Mucosa of gallbladder (tissue), 1 donor: ENCODE measurements around the gene ZBTB32. TPM values are rescaled to one million over a fixed set of nuclear protein-coding genes. Genes with fewer than 3 reads are reported as not detected.
A peak's percentile ranks its signal among the peaks of the same experiment; 100 is the strongest.

Experiments
- DNase-seq: peaks from one replicate; pipeline ENCODE4 v3.0.0-alpha.2; 2020; ENCODE audit warnings: low spot score
- total RNA-seq: library from RNA; stranded (reverse); gene quantifications from one replicate; pipeline ENCODE4 v1.2.1, GENCODE V29; 2021
- donor health status: DM: no; HTN: no; CAD: no.

ZBTB32 gene
- total RNA-seq, 1 donor from 2014 or later: 0.43 TPM

DNA sequence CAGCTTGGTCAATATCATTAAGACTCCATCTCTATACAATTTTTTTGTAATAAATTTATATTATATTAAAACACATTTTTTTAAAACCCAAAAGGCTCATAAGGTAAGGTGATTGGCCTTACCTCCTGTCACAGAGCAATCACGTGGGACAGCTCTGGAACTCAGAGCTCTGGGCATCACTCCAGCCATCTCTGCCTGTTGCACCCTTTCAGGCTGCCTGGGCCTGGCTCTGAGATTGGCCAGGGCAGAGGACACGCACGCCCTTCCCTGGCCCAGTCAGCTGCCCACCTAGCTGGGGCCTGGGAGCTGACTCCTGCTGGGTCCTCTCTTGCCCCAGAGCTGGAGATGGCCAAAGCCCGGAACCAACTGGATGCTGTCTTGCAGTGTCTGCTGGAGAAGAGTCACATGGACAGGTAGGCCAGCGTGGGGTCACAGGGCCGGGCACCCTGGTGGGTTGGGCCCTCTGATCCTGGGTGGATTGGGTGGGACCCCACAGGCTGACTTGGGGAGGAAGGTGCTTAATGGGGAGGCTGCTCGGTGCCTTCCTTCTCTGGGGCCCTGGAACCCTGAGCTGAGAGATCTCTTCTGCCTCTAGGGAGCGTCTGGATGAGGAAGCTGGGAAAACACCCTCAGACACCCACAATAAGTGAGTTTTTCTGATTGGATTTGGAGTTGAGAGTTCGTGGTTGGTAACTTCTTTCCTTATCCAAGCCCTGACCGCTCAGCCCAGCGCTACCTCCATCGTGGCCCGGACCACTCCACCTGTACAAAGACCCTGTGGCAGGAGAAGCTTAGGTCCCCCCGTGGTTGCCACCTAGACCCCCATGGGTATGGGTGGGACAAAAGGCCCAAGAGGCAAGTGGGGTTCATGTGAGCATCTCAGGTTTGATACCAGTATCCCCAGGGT, 47.7 kb downstream of the ZBTB32 start:
- DNase-seq: no peak

DNA sequence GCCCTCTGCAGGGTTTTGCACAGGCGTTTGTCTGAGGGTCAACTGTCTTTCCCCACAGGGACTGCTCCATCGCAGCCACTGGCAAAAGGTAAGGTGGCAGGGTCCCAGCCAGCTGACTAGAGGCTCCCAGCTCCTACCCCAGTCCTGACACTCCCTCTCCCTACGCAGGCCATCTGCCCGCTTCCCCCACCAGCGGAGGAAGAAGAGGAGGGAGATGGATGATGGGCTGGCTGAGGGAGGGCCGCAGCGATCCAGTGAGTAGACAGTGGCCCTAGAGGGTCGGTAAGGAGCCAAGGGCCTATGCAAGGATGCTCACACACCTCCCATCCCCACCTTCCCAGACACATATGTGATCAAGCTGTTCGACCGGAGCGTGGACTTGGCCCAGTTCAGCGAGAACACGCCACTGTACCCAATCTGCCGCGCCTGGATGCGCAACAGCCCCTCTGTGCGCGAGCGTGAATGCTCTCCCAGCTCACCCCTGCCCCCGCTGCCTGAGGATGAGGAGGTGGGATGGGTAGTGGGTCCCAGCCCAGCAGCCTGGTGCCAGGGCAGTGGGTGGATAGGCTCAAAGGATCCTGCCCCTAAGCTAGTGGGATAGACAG, 48.5 kb downstream of the ZBTB32 start:
- DNase-seq: no peak

DNA sequence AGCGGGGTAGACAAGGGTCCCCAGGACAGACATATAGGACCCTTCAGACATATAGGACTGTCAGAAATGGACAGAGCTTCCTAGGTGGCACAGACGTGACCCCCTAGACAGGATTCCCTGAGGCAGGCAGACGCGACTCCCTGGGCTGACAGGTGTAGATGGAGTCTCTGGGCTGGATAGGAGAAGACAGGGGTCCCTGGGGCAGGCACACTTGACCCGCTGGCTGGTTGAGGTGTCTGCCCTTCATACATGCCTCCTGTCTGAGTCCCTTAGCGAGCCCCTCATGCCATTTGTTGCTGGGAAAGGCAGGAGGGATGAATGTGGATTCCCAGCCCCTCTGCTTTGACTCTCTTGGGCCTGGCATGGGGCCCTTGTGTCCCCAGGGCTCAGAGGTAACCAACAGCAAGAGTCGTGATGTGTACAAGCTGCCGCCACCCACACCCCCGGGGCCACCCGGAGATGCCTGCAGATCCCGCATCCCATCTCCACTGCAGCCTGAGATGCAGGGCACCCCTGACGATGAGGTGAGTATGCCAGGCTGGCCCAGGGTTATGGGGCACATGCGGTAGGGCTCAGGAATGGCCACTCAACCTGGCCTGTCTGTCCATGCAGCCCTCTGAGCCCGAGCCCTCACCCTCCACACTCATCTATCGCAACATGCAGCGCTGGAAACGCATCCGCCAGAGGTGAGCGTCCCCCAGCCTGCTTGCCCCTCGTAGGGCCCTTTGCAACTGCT, 49.4 kb downstream of the ZBTB32 start:
- no peak for DNase-seq

DNA sequence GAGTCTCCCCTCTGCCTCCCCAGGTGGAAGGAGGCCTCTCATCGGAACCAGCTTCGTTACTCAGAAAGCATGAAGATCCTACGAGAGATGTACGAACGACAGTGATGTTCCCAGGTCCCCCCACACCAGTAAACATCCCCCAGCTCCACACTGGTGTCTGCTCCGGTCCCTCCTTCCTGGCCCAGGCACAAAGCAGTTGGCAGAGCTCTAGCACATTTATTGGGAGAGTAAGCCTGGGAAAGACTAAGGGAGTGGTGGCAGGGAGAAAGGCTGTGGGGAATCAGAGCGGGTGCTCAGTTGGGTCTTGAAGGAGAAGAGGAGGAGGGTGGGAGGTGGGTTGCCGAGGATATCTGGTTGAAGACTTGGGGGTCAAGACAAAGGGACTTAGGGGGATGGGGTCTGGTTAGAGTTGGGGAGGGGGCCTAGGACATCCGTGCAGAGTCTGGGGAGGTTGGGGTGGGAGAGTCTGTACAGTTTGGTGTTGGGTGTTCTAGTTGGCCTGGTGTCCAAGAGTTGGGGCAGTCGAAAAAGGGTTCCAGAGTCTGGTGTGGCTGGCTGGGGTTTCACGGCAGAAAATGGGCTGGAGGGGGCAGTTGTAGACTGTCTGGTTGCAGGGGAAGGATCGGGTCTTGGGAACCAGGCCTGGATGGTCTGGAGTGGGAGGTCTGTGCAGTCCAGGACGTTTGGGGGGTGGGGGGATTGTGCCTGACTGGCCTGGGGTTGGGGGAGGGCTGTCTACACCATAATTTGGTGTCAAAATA, 50.2 kb downstream of the ZBTB32 start:
- no peak for DNase-seq

DNA sequence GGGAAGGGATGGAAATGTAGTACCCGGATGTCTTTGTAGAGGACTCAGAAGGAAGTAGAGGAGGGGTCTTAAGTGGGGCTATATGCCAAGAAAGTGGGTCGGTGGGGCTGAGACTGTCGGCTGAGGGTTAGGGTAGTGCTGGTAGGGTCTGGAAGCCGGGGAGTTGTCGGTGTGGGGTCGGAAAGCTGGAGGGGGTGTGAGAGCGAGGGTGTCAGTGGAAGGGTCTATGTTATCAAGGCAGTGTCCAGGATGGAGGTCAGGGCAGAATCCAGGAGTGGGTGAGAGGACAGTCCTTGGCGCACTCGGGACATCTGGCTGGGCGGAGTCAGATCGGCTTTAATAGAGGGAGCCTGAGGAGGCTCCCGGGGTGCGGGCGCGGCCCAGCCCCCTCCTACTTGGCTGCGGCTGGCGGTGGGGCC, 50.8 kb downstream of the ZBTB32 start:
- no peak for DNase-seq

DNA sequence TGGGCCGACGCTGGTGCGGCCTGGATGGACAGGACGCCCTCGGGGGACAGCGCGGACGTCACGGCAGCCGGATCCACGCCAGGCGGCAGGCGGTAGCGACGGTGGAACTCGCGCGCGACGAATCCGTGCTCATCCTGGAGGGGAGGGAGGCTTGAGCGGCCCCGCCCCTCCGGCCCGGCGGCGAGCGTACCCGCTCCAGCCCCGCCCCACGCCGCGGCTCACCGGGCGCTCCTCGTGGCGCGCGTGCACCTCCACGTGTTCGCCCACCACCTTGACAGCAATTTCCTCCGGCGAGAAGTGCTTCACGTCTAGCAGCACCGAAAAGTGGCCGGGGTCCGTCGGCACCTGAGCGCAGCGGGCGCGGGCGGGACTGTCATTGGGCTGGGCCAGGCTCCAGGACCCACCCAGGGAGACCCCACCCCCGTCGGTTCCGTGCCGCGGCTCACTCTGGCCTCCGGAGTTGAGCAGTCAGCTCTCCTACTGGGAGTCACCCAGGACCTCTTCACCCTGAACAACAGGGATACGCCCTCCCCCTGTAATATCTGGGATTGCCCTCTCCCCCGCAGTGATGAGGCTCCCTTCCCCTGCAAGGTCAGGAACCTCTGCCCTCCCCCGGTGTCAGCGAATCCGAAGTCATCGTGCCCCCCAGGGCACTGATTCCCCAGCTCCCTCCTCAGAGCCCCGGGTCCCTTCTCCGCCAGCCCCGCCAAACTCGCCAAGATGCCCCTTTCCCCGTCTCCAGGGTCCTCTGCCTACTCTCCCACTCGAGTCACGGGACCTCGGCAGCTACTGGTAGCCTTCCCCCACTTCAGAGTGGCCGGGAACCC, 51.4 kb downstream of the ZBTB32 start:
- peak; percentile 83 for DNase-seq

DNA sequence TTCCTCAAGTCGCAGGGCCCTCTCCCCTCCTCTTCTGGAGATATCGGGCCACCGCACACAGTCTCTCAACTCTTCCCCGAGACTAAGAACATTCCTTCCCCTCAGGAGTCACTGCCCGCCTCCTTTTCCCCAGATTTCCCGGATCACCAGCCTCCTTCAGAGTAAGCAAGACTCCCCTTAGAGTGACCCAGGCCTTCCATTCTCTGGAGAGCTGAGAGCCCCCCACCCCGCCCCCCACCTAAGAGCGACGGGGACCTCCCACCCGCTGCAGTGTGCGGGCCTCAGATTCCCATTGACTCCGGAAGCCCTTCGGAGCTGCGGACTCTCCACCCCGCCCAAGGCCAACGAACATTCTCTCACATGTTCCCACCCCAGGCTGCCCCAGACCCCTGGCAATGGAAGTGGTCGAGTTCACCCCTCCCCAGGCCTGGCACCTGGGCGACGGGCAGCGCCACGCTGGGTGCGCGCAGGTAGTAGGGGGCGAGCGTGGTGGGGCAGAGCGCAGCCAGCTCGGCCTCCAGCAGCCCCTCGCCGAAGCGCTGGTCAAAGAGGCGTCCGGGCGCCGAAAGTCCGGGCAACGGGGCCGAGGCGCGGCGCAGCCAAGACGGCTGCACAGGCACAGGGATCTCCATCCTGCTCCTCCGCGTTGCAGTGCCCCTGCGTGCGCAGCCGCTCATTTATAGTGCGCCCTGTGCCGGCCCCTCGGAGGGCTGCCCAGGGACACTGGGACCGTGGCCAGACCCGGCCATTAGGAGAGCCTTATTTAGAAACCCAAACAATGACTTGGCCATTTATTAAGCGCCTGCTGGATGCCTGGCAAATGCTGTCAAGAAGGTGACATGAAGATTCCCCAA, 52.2 kb downstream of the ZBTB32 start, which contains the start of gene HSPB6:
HSPB6 (minus strand) TSS at position 653 of the 854 bp plus-strand sequence; CDS start at position 632, 21 bp downstream.
- DNase-seq: peak; percentile 65

DNA sequence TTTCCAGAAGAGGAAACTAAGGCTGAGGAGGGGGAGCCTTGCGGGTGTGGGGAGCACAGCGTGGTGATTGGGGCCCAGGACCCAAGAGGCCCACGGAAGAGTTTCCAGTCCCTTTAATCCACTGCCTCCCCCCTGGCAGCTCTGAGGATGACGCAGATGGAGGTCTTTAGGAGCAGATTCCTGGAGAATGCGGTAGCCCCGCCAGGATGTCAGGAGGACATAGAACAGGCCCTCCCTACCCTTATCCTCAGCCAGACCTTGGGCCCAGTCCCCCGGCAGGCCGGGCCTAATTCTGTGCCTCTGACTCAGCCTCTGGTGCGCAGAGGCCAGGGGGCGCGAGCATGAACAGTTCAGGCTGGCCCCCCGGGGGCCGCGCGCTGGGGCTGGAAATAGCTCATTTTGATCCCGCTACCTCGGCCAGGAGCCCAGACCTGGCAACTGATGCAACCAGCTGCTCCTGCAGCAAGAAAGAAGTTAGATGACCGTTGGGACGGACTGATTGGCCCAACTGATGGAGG, 52.9 kb downstream of the ZBTB32 start:
- peak; percentile 91 for DNase-seq

DNA sequence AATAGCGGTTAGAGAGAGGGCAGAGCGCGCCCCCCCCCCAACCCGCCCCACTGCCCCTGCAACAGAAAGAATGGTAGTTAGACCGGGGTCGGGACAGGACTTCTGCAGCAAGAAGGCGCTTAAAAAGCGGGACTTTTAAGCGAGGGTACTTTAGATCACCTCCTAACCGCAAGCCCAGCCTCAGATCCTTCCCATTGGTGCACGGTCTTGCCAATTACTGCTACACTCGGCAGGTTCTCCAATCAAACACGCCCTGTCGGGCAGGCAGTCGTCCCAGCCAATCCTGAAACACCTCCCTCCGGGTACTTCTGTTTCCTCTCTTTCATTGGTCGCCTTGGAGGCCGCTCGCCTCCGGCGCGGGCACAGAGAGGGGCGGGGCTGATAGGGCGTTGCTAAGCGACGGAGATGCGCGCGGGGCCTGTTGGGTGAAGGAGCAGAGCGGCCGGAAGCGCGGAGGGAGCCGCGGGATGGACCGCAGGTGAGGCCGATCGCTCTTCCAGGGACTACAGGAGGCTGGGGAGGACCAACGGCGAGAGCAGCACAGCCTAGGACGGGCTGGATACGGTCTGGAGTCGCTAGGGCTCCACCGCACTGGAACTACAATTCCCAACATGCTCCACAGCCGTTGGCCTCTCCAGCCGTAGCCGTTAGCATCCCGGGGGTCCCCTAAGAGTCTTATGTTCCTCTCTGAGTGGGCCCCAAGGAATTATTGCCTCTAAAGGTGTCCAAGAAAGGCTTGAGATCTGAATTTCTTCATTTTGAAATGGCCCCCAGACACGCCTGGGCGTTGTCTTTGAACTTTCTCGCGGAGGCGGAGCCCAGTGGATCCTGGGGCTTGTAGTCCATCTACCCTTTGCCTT, 53.6 kb downstream of the ZBTB32 start, which contains the start of gene PROSER3:
PROSER3 (plus strand) TSS at position 428 of the 860 bp plus-strand sequence; CDS start at position 468, 40 bp downstream.
- DNase-seq: peak; percentile 99

DNA sequence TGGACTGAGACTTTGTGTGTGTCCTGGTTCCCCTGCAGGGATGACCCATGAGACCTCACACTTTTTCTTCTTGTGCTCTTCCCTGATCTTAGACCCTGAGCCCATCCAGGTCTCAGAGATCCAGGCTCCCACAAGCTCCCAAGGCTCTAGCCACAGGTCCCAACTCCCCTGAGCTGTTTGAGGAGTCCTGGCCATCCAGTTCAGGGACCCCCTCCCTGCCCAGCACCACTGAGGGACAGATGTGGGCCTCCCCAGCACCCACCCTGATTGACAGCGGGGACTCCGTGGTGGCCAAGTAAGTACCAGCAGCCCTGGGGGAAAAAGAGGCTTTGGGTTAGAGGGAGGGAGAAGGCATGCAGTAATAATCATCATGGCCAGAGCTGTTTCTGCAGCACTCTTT, 55.3 kb downstream of the ZBTB32 start:
- DNase-seq: no peak

DNA sequence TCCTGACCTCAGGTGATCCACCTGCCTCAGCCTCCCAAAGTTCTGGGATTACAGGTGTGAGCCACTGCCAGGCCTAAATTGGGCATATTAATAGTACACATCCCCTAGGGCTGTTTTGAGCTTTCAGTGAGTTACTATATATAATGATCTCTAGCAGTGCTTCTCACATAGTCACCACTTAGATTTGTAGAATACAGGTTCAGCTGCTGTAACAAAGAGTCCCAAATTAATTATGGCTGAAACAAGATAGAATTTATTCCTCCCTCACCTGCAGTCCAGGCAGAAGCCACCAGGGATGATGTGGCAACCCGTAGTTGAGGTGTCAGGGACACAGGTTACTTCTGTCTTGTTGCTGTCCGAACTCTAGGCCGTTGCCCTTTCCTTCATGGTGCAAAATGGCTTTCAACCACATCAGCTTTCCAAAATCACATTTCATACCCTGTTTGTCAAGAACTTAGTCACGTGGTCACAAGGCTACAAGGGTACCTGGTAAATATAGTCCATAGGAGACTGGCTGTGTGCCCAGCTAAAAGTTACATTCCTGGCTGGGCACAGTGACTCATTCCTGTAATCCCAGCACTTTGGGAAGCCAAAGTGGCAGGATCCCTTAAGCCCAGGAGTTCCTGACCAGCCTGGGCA, 56.5 kb downstream of the ZBTB32 start:
- DNase-seq: no peak

DNA sequence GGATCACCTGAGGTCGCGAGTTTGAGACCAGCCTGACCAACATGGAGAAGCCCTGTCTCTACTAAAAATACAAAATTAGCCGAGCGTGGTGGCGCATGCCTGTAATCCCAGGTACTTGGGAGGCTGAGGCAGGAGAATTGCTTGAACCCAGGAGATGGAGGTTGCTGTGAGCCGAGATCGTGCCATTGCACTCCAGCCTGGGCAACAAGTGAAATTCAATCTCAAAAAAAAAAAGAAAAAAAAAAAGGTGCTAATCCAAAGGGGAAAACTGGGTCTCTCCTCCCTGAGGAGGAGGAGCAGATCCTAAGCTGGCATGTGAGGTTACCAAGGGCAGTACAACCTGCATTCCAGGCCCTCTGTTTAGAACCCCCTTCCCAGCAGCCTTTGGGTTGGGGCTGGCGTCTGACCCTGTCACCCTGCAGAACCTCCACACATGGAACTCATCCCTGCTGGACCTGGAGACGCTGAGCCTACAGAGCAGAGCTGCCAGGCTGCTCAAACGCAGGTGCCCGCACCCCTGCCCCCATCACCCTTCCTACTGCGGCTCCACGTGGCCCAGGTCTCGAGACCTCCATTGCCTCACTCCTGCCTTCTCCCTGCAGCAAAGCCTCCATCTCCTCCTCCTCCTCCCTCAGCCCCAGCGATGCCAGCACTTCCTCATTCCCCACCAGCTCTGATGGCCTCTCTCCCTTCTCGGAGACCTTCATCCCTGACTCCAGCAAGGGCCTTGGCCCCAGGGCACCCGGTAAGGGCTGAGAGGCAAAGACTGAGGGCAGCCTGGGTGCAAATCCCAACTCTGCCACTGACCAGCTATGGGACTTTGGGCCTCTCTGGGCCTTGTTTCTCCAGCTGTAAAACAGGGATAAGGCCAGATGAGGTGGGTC, 60.3 kb downstream of the ZBTB32 start:
- DNase-seq: no peak

Other genes starting within 250 kb of the ZBTB32 start
- not detected for gene KRTDAP, start 214.1 kb upstream of the ZBTB32 start, total RNA-seq
- 1.8 TPM for gene DMKN, start 190.9 kb upstream of the ZBTB32 start, total RNA-seq
- not detected for gene SBSN, start 176.2 kb upstream of the ZBTB32 start, total RNA-seq
- not detected for gene GAPDHS, start 171.1 kb upstream of the ZBTB32 start, total RNA-seq
- gene TMEM147, start 158.9 kb upstream of the ZBTB32 start, total RNA-seq: 87.6 TPM
- gene ATP4A, start 140.9 kb upstream of the ZBTB32 start, total RNA-seq: not detected
- gene PMIS2, start 118.4 kb upstream of the ZBTB32 start, total RNA-seq: not detected
- 10.7 TPM for gene HAUS5, start 91.8 kb upstream of the ZBTB32 start, total RNA-seq
- gene RBM42, start 75.5 kb upstream of the ZBTB32 start, total RNA-seq: 78.3 TPM
- gene ETV2, start 62.8 kb upstream of the ZBTB32 start, total RNA-seq: 2.5 TPM
- gene COX6B1, start 56.2 kb upstream of the ZBTB32 start, total RNA-seq: 459 TPM
- gene UPK1A, start 38.0 kb upstream of the ZBTB32 start, total RNA-seq: 0.89 TPM
- 45.1 TPM for gene KMT2B, start 13.4 kb downstream of the ZBTB32 start, total RNA-seq
- gene IGFLR1, start 37.9 kb downstream of the ZBTB32 start, total RNA-seq: 14.8 TPM
- 23.9 TPM for gene U2AF1L4, start 40.9 kb downstream of the ZBTB32 start, total RNA-seq
- 67.9 TPM for gene PSENEN, start 41.1 kb downstream of the ZBTB32 start, total RNA-seq
- 10.1 TPM for gene LIN37, start 44.0 kb downstream of the ZBTB32 start, total RNA-seq
- 654 TPM for gene HSPB6, start 52.5 kb downstream of the ZBTB32 start, total RNA-seq
- gene PROSER3, start 53.6 kb downstream of the ZBTB32 start, total RNA-seq: 31.2 TPM
- gene ARHGAP33, start 71.0 kb downstream of the ZBTB32 start, total RNA-seq: 20.1 TPM
- gene PRODH2, start 108.3 kb downstream of the ZBTB32 start, total RNA-seq: 0.46 TPM
- 0.06 TPM for gene NPHS1, start 147.9 kb downstream of the ZBTB32 start, total RNA-seq
- 0.12 TPM for gene KIRREL2, start 152.4 kb downstream of the ZBTB32 start, total RNA-seq
- gene APLP1, start 164.0 kb downstream of the ZBTB32 start, total RNA-seq: 85.6 TPM
- 34.5 TPM for gene NFKBID, start 196.0 kb downstream of the ZBTB32 start, total RNA-seq
- 14.4 TPM for gene HCST, start 198.0 kb downstream of the ZBTB32 start, total RNA-seq
- 94.6 TPM for gene TYROBP, start 203.7 kb downstream of the ZBTB32 start, total RNA-seq
- gene LRFN3, start 231.8 kb downstream of the ZBTB32 start, total RNA-seq: 23.7 TPM